Esophagus muscularis mucosa (tissue), 4 donors: Measurements from ENCODE around the gene CBX5.

ENCODE experiments used
- CTCF ChIP-seq, 3 experiments: fragments of 200-600 bp in 2 of 3; fragments of 450-650 bp in 1 of 3; sonication (generic) in 2 of 3; IDR thresholded peaks; one replicate each; pipeline ENCODE4 v1.5.1; 2017 to 2019; ENCODE audit warnings: antibody characterized with exemption in 3 of 3, mild to moderate bottlenecking in 2 of 3, moderate library complexity in 1 of 3
- EP300 ChIP-seq: sonication (generic); formaldehyde crosslinking; IDR thresholded peaks from one replicate; pipeline ENCODE4 v1.6.1; 2017; ENCODE audit warnings: antibody characterized with exemption
- POLR2A ChIP-seq: fragments of 450-650 bp; IDR thresholded peaks from one replicate; pipeline ENCODE4 v1.6.1; 2017; ENCODE audit warnings: antibody characterized with exemption, moderate library complexity, mild to moderate bottlenecking, low read depth
- POLR2AphosphoS5 ChIP-seq, 2 donors: sonication (generic); formaldehyde crosslinking; IDR thresholded peaks; one replicate each; pipeline ENCODE4 v1.6.1; 2017; ENCODE audit warnings: antibody characterized with exemption in 2 of 2

- TF ChIP-seq CTCF (IDR thresholded peaks at IDR 0.05) (no peak), POLR2A (no peak), POLR2AphosphoS5 (IDR thresholded peaks at IDR 0.05) (no peak), EP300 (no peak)
Observed at GRCh38 chr12:54328595-54329337, 48.8 kb upstream of the CBX5 start.
